ENCODE measurements around the gene RBM8A.
A peak's percentile ranks its signal among the peaks of the same experiment; 100 is the strongest.

RBM8A gene

GRCh38 chr1:145871994-145872924 lies 55.0 kb downstream of the RBM8A start:
- peak; percentile 69 for DNase-seq

Measured in HCEC 1CT (cell line).